OCI-LY7 (cell line): Measurements from ENCODE around the gene NTM. TPM values are rescaled to one million over a fixed set of nuclear protein-coding genes. Genes with fewer than 3 reads are reported as not detected.

Experiments
- Bru-seq: library from RNA; stranded (reverse); fragments of 400-500 nt; gene quantifications from one replicate; lab custom pipeline; 2021; lab: Mats Ljungman, UMichigan
- BruChase-seq, 2 experiments: library from RNA; stranded (reverse); fragments of 400-500 nt; gene quantifications; one replicate each; lab custom pipeline; 2021; lab: Mats Ljungman, UMichigan
- BruUV-seq: library from RNA; stranded (reverse); fragments of 400-500 nt; replicated peaks from 2 replicates; lab custom pipeline; 2021; lab: Mats Ljungman, UMichigan
- CTCF ChIA-PET: fragments of 300-600 bp; sonication (Branson Sonifier 250); formaldehyde crosslinking; loops from one replicate; lab custom pipeline; 2022; ENCODE audit warnings: antibody characterized with exemption; ENCODE audit not compliant: unreplicated experiment; lab: Charles Lee
- POLR2A ChIA-PET: fragments of 300-600 bp; sonication (Branson Sonifier 250); formaldehyde crosslinking; loops from one replicate; lab custom pipeline; 2022; ENCODE audit warnings: antibody characterized with exemption; lab: Charles Lee
- DNase-seq: peaks from one replicate; pipeline ENCODE4 v3.0.0-alpha.2; 2015; ENCODE audit warnings: low spot score
- H2AFZ ChIP-seq: fragments of 200-600 bp; sonication (generic), shearing (Covaris generic); 2 replicates; pipeline ENCODE4 v1.6.1; 2014; ENCODE audit warnings: mild to moderate bottlenecking, antibody characterized with exemption, low read length, moderate library complexity
- H3K27ac ChIP-seq: fragments of 200-600 bp; sonication (generic); 2 replicates; pipeline ENCODE4 v1.5.1; 2014; ENCODE audit warnings: mixed run types, low read depth, mild to moderate bottlenecking, moderate library complexity, low read length, inconsistent platforms; ENCODE audit not compliant: poor library complexity, severe bottlenecking
- H3K36me3 ChIP-seq: fragments of 200-600 bp; sonication (generic); 2 replicates; pipeline ENCODE4 v1.6.1; 2014; ENCODE audit warnings: mild to moderate bottlenecking, antibody characterized with exemption, low read length, moderate library complexity, mixed read lengths; ENCODE audit not compliant: insufficient read depth
- H3K4me1 ChIP-seq: fragments of 200-600 bp; sonication (generic); 2 replicates; pipeline ENCODE4 v1.5.1; 2014; ENCODE audit warnings: mild to moderate bottlenecking, low read length; ENCODE audit not compliant: insufficient read depth, poor library complexity, severe bottlenecking
- H3K4me2 ChIP-seq: fragments of 200-600 bp; sonication (generic); 2 replicates; pipeline ENCODE4 v1.6.1; 2014; ENCODE audit warnings: mild to moderate bottlenecking, low read length
- H3K4me3 ChIP-seq: fragments of 200-600 bp; sonication (generic); 2 replicates; pipeline ENCODE4 v1.5.1; 2014; ENCODE audit warnings: mild to moderate bottlenecking, low read depth, low read length; ENCODE audit not compliant: poor library complexity, severe bottlenecking
- H3K79me2 ChIP-seq: fragments of 200-600 bp; sonication (generic); 2 replicates; pipeline ENCODE4 v1.6.1; 2016; ENCODE audit warnings: low read depth, mild to moderate bottlenecking, low read length, moderate library complexity, mixed read lengths; ENCODE audit not compliant: insufficient read depth
- H3K9me2 ChIP-seq: fragments of 200-600 bp; sonication (generic); 2 replicates; pipeline ENCODE4 v1.6.1; 2016; ENCODE audit warnings: mild to moderate bottlenecking, low read length, mixed read lengths; ENCODE audit not compliant: insufficient read depth
- H3K9me3 ChIP-seq: fragments of 200-600 bp; sonication (generic); 2 replicates; pipeline ENCODE4 v1.6.1; 2014; ENCODE audit warnings: mild to moderate bottlenecking, mixed run types, low read length, mixed read lengths
- H4K20me1 ChIP-seq: fragments of 200-600 bp; sonication (generic); 2 replicates; pipeline ENCODE4 v1.6.1; 2014; ENCODE audit warnings: mild to moderate bottlenecking, antibody characterized with exemption, low read length, moderate library complexity, mixed read lengths; ENCODE audit not compliant: insufficient read depth
- CTCF ChIP-seq: fragments of 200-600 bp; sonication (generic); conservative IDR thresholded peaks from 2 replicates; pipeline ENCODE4 v1.5.1; 2014; ENCODE audit warnings: mild to moderate bottlenecking, antibody characterized with exemption, low read length, moderate library complexity, mixed read lengths
- EZH2phosphoT487 ChIP-seq: fragments of 200-600 bp; sonication (generic); IDR thresholded peaks from 2 replicates; pipeline ENCODE4 v1.6.1; 2018; ENCODE audit warnings: low read depth, borderline replicate concordance, mild to moderate bottlenecking, mixed run types, antibody characterized with exemption, low read length, moderate library complexity, mixed read lengths
- intact Hi-C: fragments of 100-400 bp; cut with micrococcal nuclease; formaldehyde crosslinking; loops from one replicate; pipeline ENCODE4 v1.10.0; 2022; ENCODE audit not compliant: unreplicated experiment
- long read RNA-seq: library from polyadenylated mRNA; stranded (forward); transcript quantifications from one replicate; pipeline ENCODE4 v2.0.0, GENCODE V29; 2022
- total RNA-seq, 2 experiments: library from RNA; depleted of rRNA in 1 of 2; stranded (reverse); fragments of >200 nt in 1 of 2; shearing (Covaris generic) in 1 of 2; gene quantifications; 2 replicates each; pipeline ENCODE4 v1.2.3, GENCODE V29; 2014 to 2022

NTM gene
- total RNA-seq (2014; rRNA removed; shearing (Covaris generic)) (not detected in 2 replicates), total RNA-seq (2022) (not detected in 2 replicates), Bru-seq, nascent RNA (percentile 0 among the genes with signal in this experiment), BruChase-seq, experiment 1, labeled RNA remaining after a 6-hour chase (percentile 0 among the genes with signal in this experiment), BruChase-seq, experiment 2, labeled RNA remaining after a 2-hour chase (percentile 1 among the genes with signal in this experiment)
- long read RNA-seq: 0 reads

GRCh38 chr11:131370090-131370751 is at the start of gene NTM:
Gene NTM (plus strand): TSS chr11:131370615.
- CTCF ChIA-PET: no interaction called here
- Histone ChIP-seq H4K20me1 (no peaks in the 10 kb centered on the region), H3K4me3 (no peak within 1 kb of the TSS), H3K4me2 (no peak within 1 kb of the TSS), H3K27ac (no peak within 1 kb of the TSS), H3K9me2 (no peaks in the 10 kb centered on the region), H3K4me1 (no peaks in the 10 kb centered on the region), H3K79me2 (no peaks in the 10 kb centered on the region), H2AFZ (no peak within 1 kb of the TSS), H3K9me3 (no peaks in the 10 kb centered on the region), H3K36me3 (no peaks in the 10 kb centered on the region)
- POLR2A ChIA-PET: no interaction called here
- BruUV-seq: no TSS peak
- intact Hi-C loops: loop anchor here (10.0 kb wide), 1 partner anchor 455 kb away; the partner anchor contains the start of gene SNX19
- TF ChIP-seq EZH2phosphoT487: no peak
- no peak for TF ChIP-seq CTCF
- no peak for DNase-seq

- no peaks in the 10 kb centered on the region for H3K36me3 ChIP-seq
- H2AFZ ChIP-seq: no peak overlapping the region
- no peaks in the 10 kb centered on the region for H3K9me2 ChIP-seq
- H3K27ac ChIP-seq: no peak overlapping the region
- intact Hi-C loops: no loop called here
- no peak overlapping the region for H3K4me3 ChIP-seq
- no peaks in the 10 kb centered on the region for H3K9me3 ChIP-seq
- BruUV-seq: no TSS peak
- H3K79me2 ChIP-seq: no peaks in the 10 kb centered on the region
- H3K4me2 ChIP-seq: no peak overlapping the region
- H4K20me1 ChIP-seq: no peaks in the 10 kb centered on the region
- DNase-seq: no peak
- H3K4me1 ChIP-seq: no peaks in the 10 kb centered on the region
- no peak for TF ChIP-seq CTCF
- no peak for TF ChIP-seq EZH2phosphoT487
- CTCF ChIA-PET: no interaction called here
- POLR2A ChIA-PET: no interaction called here
Observed at GRCh38 chr11:131324921-131325570, 45.4 kb upstream of the NTM start.

DNA sequence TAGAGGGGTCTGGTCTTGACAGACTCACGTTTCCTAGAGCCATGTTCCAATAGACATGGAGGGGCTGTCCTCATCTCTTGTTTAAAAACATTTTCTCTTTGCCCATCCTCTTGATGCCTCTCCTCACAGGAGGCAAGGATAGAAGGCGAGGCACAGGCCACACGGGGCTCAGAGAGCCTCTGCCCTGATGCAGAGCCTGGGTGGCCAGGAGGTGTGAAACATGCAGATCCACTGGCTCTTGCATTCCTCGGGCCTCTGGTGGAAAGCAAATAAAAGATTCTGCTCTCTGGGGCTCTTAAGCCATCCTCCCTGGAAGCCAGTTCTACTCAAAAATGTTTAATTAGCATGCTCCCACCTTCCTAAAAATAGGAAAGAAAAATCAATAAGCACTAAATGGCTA is 43.6 kb upstream of the NTM start:
- Histone ChIP-seq H3K4me3 (no peak overlapping the region), H3K4me1 (no peaks in the 10 kb centered on the region), H3K36me3 (no peaks in the 10 kb centered on the region), H3K79me2 (no peaks in the 10 kb centered on the region), H3K27ac (no peak overlapping the region), H2AFZ (no peak overlapping the region), H3K9me2 (no peaks in the 10 kb centered on the region), H3K4me2 (no peak overlapping the region), H4K20me1 (no peaks in the 10 kb centered on the region), H3K9me3 (no peaks in the 10 kb centered on the region)
- intact Hi-C loops: no loop called here
- CTCF ChIA-PET: no interaction called here
- TF ChIP-seq EZH2phosphoT487 (no peak), CTCF (no peak)
- POLR2A ChIA-PET: no interaction called here
- DNase-seq: no peak
- no TSS peak for BruUV-seq
